ENCODE measurements around the gene RTL9. TPM values are rescaled to one million over a fixed set of nuclear protein-coding genes. Genes with fewer than 3 reads are reported as not detected.

RTL9 gene
- total RNA-seq, 1 experiment from 2014 or later: 0.24 TPM

DNA sequence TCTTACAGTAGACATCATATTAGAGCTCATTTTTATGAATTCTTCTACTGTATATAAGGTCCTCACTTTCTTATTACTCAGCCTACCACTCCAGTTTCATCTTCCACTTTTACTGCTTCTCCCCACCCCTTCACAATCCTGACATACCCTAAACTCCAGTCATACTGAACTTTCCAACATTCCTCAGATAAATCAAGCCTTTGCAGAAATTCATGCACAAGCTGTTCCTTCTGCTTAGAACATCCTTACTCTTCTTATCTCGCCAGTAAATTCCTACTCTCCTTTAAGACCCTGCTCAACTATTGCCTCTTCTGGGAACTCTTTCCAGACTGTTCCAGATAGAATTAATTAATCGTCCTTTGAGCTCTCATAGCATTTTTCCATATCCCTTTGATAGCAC, 24.8 kb downstream of the RTL9 start (continued):
- TF ChIP-seq, protein P1, sequence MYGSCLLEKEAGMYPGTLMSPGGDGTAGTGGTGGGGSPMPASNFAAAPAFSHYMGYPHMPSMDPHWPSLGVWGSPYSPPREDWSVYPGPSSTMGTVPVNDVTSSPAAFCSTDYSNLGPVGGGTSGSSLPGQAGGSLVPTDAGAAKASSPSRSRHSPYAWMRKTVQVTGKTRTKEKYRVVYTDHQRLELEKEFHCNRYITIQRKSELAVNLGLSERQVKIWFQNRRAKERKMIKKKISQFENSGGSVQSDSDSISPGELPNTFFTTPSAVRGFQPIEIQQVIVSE (CRISPR knock-in tag; IDR thresholded peaks at IDR 0.05; ENCODE audit: borderline replicate concordance): no peak
- TF ChIP-seq ETV6 (CRISPR knock-in tag; IDR thresholded peaks at IDR 0.05) (no peak), ZNF121 (CRISPR knock-in tag; IDR thresholded peaks at IDR 0.05) (no peak)
- TF ChIP-seq, protein P2, sequence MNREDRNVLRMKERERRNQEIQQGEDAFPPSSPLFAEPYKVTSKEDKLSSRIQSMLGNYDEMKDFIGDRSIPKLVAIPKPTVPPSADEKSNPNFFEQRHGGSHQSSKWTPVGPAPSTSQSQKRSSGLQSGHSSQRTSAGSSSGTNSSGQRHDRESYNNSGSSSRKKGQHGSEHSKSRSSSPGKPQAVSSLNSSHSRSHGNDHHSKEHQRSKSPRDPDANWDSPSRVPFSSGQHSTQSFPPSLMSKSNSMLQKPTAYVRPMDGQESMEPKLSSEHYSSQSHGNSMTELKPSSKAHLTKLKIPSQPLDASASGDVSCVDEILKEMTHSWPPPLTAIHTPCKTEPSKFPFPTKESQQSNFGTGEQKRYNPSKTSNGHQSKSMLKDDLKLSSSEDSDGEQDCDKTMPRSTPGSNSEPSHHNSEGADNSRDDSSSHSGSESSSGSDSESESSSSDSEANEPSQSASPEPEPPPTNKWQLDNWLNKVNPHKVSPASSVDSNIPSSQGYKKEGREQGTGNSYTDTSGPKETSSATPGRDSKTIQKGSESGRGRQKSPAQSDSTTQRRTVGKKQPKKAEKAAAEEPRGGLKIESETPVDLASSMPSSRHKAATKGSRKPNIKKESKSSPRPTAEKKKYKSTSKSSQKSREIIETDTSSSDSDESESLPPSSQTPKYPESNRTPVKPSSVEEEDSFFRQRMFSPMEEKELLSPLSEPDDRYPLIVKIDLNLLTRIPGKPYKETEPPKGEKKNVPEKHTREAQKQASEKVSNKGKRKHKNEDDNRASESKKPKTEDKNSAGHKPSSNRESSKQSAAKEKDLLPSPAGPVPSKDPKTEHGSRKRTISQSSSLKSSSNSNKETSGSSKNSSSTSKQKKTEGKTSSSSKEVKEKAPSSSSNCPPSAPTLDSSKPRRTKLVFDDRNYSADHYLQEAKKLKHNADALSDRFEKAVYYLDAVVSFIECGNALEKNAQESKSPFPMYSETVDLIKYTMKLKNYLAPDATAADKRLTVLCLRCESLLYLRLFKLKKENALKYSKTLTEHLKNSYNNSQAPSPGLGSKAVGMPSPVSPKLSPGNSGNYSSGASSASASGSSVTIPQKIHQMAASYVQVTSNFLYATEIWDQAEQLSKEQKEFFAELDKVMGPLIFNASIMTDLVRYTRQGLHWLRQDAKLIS (CRISPR knock-in tag; IDR thresholded peaks at IDR 0.05; ENCODE audit: borderline replicate concordance): no peak

DNA sequence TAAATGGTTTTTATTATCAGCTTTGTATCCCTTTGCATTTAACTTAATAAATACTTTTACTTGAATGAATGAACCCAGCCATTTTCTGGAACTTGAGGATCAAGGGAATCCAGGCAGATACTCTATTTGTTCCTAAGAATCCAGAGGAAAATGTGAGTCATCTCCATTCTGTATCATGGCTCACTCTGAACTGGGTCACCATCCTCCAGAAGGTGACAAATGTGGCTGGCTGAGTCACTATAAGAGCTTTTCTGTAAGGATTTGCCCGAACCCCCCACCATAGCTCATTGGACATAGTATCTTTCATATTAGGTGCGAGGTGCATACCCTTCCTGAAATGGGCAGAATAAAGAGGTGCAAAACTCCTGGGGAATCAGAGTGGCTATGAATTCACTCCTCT, 25.8 kb downstream of the RTL9 start:
- no peak for DNase-seq (ENCODE audit: low spot score)
- ATAC-seq: no peak
- ChIA-PET POLR2A (no interaction called here), CTCF (no interaction called here)
- Mint-ChIP-seq H3K4me3 (no peak overlapping the region), H3K4me1 (no peaks in the 10 kb centered on the region), H3K27ac (no peak overlapping the region), H3K27me3 (ENCODE audit: low read depth) (no peaks in the 10 kb centered on the region; the same call in 1 of the 2 replicates), H3K9me3 (no peaks in the 10 kb centered on the region), H3K36me3 (no peaks in the 10 kb centered on the region)
- TF ChIP-seq, protein P3, sequence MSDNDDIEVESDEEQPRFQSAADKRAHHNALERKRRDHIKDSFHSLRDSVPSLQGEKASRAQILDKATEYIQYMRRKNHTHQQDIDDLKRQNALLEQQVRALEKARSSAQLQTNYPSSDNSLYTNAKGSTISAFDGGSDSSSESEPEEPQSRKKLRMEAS (CRISPR knock-in tag; IDR thresholded peaks at IDR 0.05): no peak
- TF ChIP-seq NR2C2 (CRISPR knock-in tag; IDR thresholded peaks at IDR 0.05): no peak
- TF ChIP-seq, protein P4, sequence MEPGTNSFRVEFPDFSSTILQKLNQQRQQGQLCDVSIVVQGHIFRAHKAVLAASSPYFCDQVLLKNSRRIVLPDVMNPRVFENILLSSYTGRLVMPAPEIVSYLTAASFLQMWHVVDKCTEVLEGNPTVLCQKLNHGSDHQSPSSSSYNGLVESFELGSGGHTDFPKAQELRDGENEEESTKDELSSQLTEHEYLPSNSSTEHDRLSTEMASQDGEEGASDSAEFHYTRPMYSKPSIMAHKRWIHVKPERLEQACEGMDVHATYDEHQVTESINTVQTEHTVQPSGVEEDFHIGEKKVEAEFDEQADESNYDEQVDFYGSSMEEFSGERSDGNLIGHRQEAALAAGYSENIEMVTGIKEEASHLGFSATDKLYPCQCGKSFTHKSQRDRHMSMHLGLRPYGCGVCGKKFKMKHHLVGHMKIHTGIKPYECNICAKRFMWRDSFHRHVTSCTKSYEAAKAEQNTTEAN (CRISPR knock-in tag; IDR thresholded peaks at IDR 0.05): no peak
- no peak for TF ChIP-seq MXD4 (CRISPR knock-in tag; IDR thresholded peaks at IDR 0.05; ENCODE audit: borderline replicate concordance)
- no peak for TF ChIP-seq NFYB (CRISPR knock-in tag; conservative IDR thresholded peaks at IDR 0.05; ENCODE audit: low read depth)
- no peak for TF ChIP-seq CREB1 (CRISPR knock-in tag; IDR thresholded peaks at IDR 0.05)
- no peak for TF ChIP-seq GABPB1 (CRISPR knock-in tag; IDR thresholded peaks at IDR 0.05)
- no peak for TF ChIP-seq PRRX2 (CRISPR knock-in tag; IDR thresholded peaks at IDR 0.05)
- no peak for TF ChIP-seq SMAD3 (CRISPR knock-in tag; IDR thresholded peaks at IDR 0.05; ENCODE audit: borderline replicate concordance)
- no peak for TF ChIP-seq ZNF416 (CRISPR knock-in tag; IDR thresholded peaks at IDR 0.05)
- TF ChIP-seq SP1 (CRISPR knock-in tag; conservative IDR thresholded peaks at IDR 0.05): no peak
- TF ChIP-seq, protein P5, sequence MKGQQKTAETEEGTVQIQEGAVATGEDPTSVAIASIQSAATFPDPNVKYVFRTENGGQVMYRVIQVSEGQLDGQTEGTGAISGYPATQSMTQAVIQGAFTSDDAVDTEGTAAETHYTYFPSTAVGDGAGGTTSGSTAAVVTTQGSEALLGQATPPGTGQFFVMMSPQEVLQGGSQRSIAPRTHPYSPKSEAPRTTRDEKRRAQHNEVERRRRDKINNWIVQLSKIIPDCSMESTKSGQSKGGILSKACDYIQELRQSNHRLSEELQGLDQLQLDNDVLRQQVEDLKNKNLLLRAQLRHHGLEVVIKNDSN (CRISPR knock-in tag; IDR thresholded peaks at IDR 0.05): no peak
- TF ChIP-seq ZNF396 (CRISPR knock-in tag; IDR thresholded peaks at IDR 0.05; ENCODE audit: borderline replicate concordance): no peak
- TF ChIP-seq HMGA2 (CRISPR knock-in tag; IDR thresholded peaks at IDR 0.05): no peak
- TF ChIP-seq FOXK1 (CRISPR knock-in tag; IDR thresholded peaks at IDR 0.05): no peak

DNA sequence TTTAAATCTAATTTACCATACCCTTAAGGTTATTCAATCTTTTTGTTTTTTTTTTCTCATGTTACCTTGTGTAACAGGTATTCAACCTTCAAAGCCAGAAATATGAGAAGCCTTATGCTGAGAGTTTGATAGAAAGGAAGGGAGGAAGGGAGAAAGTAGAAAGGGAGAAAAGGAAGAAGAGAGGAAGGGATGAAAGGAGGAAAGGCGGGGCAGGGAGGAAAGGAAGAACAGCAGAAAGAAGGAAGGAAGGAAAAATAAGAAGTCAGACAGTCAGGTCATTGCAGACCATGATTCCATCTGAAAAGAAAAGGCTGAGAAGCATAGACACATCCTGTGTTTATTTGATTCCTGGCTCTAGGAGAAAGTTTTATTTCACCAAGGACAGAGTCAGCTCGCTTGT, 30.9 kb downstream of the RTL9 start:
- ChIA-PET POLR2A (no interaction called here), CTCF (no interaction called here)
- Mint-ChIP-seq H3K36me3 (no peaks in the 10 kb centered on the region), H3K9me3 (no peaks in the 10 kb centered on the region), H3K27me3 (ENCODE audit: low read depth) (no peaks in the 10 kb centered on the region), H3K4me3 (no peak overlapping the region), H3K27ac (no peak overlapping the region), H3K4me1 (no peaks in the 10 kb centered on the region)
- TF ChIP-seq, protein P6, sequence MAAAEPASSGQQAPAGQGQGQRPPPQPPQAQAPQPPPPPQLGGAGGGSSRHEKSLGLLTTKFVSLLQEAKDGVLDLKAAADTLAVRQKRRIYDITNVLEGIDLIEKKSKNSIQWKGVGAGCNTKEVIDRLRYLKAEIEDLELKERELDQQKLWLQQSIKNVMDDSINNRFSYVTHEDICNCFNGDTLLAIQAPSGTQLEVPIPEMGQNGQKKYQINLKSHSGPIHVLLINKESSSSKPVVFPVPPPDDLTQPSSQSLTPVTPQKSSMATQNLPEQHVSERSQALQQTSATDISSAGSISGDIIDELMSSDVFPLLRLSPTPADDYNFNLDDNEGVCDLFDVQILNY (CRISPR knock-in tag; IDR thresholded peaks at IDR 0.05): no peak
- TF ChIP-seq, protein P7, sequence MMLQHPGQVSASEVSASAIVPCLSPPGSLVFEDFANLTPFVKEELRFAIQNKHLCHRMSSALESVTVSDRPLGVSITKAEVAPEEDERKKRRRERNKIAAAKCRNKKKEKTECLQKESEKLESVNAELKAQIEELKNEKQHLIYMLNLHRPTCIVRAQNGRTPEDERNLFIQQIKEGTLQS (CRISPR knock-in tag; conservative IDR thresholded peaks at IDR 0.05): no peak
- ATAC-seq: no peak
- DNase-seq (ENCODE audit: low spot score): no peak
